K562 (cell line): ENCODE measurements around the gene HPX. TPM values are rescaled to one million over a fixed set of nuclear protein-coding genes. Genes with fewer than 3 reads are reported as not detected.

Experiments
- FOSL1 ChIP-seq: fragments of 200-800 bp; sonication (Bioruptor generic); conservative IDR thresholded peaks from 2 replicates; pipeline ENCODE4 v1.6.1; 2016; ENCODE audit warnings: missing genetic modification characterization, missing compliant biosample characterization
- JUND ChIP-seq, 2 experiments: IDR thresholded peaks; 2 replicates in 1 of 2; 3 replicates in 1 of 2; pipeline ENCODE4 v1.6.1; 2011; ENCODE audit warnings: borderline replicate concordance in 2 of 2, low read depth in 2 of 2, low read length in 2 of 2, improper control_type of control experiment in 1 of 2, missing biosample characterization in 1 of 2, missing genetic modification characterization in 1 of 2, missing genetic modification reagents in 1 of 2
- MTA2 ChIP-seq: fragments of 450-650 bp; IDR thresholded peaks from 2 replicates; pipeline ENCODE4 v1.6.1; 2016; ENCODE audit warnings: low read depth
- NBN ChIP-seq: fragments of 450-650 bp; IDR thresholded peaks from 2 replicates; pipeline ENCODE4 v1.6.1; 2016; ENCODE audit warnings: low read depth, mild to moderate bottlenecking
- POLR2A ChIP-seq: fragments of 450-650 bp; conservative IDR thresholded peaks from 2 replicates; pipeline ENCODE4 v1.6.1; 2016
- RB1 ChIP-seq: fragments of 450-650 bp; IDR thresholded peaks from 2 replicates; pipeline ENCODE4 v1.6.1; 2017; ENCODE audit warnings: low read depth, mild to moderate bottlenecking
- SMAD1 ChIP-seq: fragments of 150-350 bp; IDR thresholded peaks from 2 replicates; pipeline ENCODE4 v1.6.1; 2014; ENCODE audit warnings: low read length, low read depth; ENCODE audit not compliant: partially characterized antibody
- TEAD1 ChIP-seq, 2 experiments: fragments of 450-650 bp in 1 of 2; sonication (generic) in 1 of 2; formaldehyde crosslinking; IDR thresholded peaks; 2 replicates each; pipeline versions ENCODE4 v1.4.0 to v1.8.0; 2020 to 2022; ENCODE audit warnings: mild to moderate bottlenecking in 2 of 2, missing genetic modification reagents in 1 of 2
- TEAD2 ChIP-seq: fragments of 450-650 bp; IDR thresholded peaks from 2 replicates; pipeline ENCODE4 v1.6.1; 2016; ENCODE audit warnings: missing genetic modification characterization, control low read depth, missing compliant biosample characterization
- ZBTB40 ChIP-seq, 2 experiments: fragments of 450-650 bp in 1 of 2; sonication (generic) in 1 of 2; formaldehyde crosslinking in 1 of 2; IDR thresholded peaks; 2 replicates each; pipeline versions ENCODE4 v1.7.1 to v1.9.0; 2016 to 2022; ENCODE audit warnings: inconsistent platforms in 1 of 2, mild to moderate bottlenecking in 1 of 2, missing genetic modification reagents in 1 of 2
- ZNF212 ChIP-seq: fragments of 450-650 bp; formaldehyde crosslinking; IDR thresholded peaks from 2 replicates; pipeline ENCODE4 v1.4.0; 2020; ENCODE audit warnings: mild to moderate bottlenecking
- polyA plus RNA-seq, 8 experiments: library from polyadenylated mRNA; depleted of rRNA in 4 of 8; stranded (reverse) in 5 of 8; unstranded in 3 of 8; fragments of >200 nt; fragmentation: Nextera tagmentation in 2 of 8; fragmentation: Illumina TruSeq in 1 of 8; extraction: Ambion mirVana in 2 of 8; extraction: Trizol in 1 of 8; gene quantifications; 2 replicates each; pipeline versions ENCODE4 v1.2.1 to v1.2.3, GENCODE V29; 2011 to 2014; ENCODE audit warnings: inconsistent platforms in 1 of 8, missing spikeins in 1 of 8
- total RNA-seq, 7 experiments: library from RNA; depleted of rRNA in 6 of 7; stranded (reverse); fragments of >200 nt in 6 of 7; fragmentation: Illumina TruSeq in 2 of 7; extraction: Trizol in 2 of 7; gene quantifications; 2 replicates each; pipeline versions ENCODE4 v1.2.1 to v1.2.3, GENCODE V29; 2011 to 2021; ENCODE audit warnings: low replicate concordance in 1 of 7

The HPX gene
- total and polyA plus RNA-seq, 9 of the 15 experiments (the other 6 are each of a cell fraction or from before 2014, with no cell fraction given): 0.12 to 1.2 (median 0.49) TPM; not detected in 1

GRCh38 chr11:6389905-6390717 lies 50.7 kb downstream of the HPX start, which contains the start of gene SMPD1 (continued):
- peak; percentile 68 for TF ChIP-seq ZBTB40 (IDR thresholded peaks at IDR 0.05)
- no peak for TF ChIP-seq ZBTB40 (CRISPR knock-in tag; IDR thresholded peaks at IDR 0.05)
- TF ChIP-seq RB1: peak; percentile 70
- TF ChIP-seq MTA2: 0 out of 2 replicates have a peak, but pooled peaks have one; percentile 12
- peak; percentile 77 for TF ChIP-seq POLR2A
- no peak for TF ChIP-seq ZNF212 (CRISPR knock-in tag)
- peak; percentile 56 for TF ChIP-seq SMAD1
- peak in 1 of 2 experiments; percentile 78; a peak in 1 of 4 replicates for TF ChIP-seq TEAD1 (CRISPR knock-in tag; IDR thresholded peaks at IDR 0.05)
- 0 out of 2 replicates have a peak, but pooled peaks have one; percentile 17 for TF ChIP-seq FOSL1 (tag)
- TF ChIP-seq TEAD2 (tag): no peak
- TF ChIP-seq JUND (IDR thresholded peaks at IDR 0.05; ENCODE audit: borderline replicate concordance, low read depth, low read length): peak; percentile 50
- peak; percentile 45; the same call in 1 of the 3 replicates for TF ChIP-seq JUND (tag; IDR thresholded peaks at IDR 0.05; ENCODE audit: borderline replicate concordance, low read depth, low read length)
- TF ChIP-seq NBN: 0 out of 2 replicates have a peak, but pooled peaks have one; percentile 24
